Colon (tissue), 2 donors: ENCODE measurements around the gene GCNT2.
"Not testable (repeated sequence)": the region's sequence is repeated elsewhere in the genome, so short reads cannot be mapped to it uniquely, and the experiment has no call there.

Experiments used
- FAIRE-seq: peaks from 2 replicates; lab custom pipeline; 2012; peaks lifted over from hg19 to GRCh38; lab: Jason Lieb, UNC
- donor health status: control.
- donor health status: control.

Gene GCNT2

GRCh38 chr6:10580570-10580969, 59.4 kb downstream of the GCNT2 start:
- no peak for FAIRE-seq

GRCh38 chr6:10581402-10581801, 60.3 kb downstream of the GCNT2 start:
- not testable (repeated sequence) for FAIRE-seq

- FAIRE-seq, result no peak
Observed at GRCh38 chr6:10582774-10583508, 61.8 kb downstream of the GCNT2 start.

- no peak for FAIRE-seq
Observed at GRCh38 chr6:10583509-10583901, 62.4 kb downstream of the GCNT2 start.

- FAIRE-seq, result no peak
Observed at GRCh38 chr6:10584607-10585006, 63.5 kb downstream of the GCNT2 start.

- no peak for FAIRE-seq
Observed at GRCh38 chr6:10585209-10585845, 64.2 kb downstream of the GCNT2 start.

- FAIRE-seq, result no peak
Observed at GRCh38 chr6:10586302-10586701, 65.2 kb downstream of the GCNT2 start.

- no peak for FAIRE-seq
Observed at GRCh38 chr6:10587656-10588406, 66.7 kb downstream of the GCNT2 start.

GRCh38 chr6:10588562-10589428, 67.6 kb downstream of the GCNT2 start:
- FAIRE-seq, result no peak

- no peak for FAIRE-seq
Observed at GRCh38 chr6:10589429-10589727, 68.2 kb downstream of the GCNT2 start.

- no peak for FAIRE-seq
Observed at GRCh38 chr6:10589983-10590382, 68.8 kb downstream of the GCNT2 start.

- FAIRE-seq, result no peak
Observed at GRCh38 chr6:10591422-10592160, 70.4 kb downstream of the GCNT2 start.

- no peak for FAIRE-seq
Observed at GRCh38 chr6:10595731-10596664, 74.8 kb downstream of the GCNT2 start.

GRCh38 chr6:10597499-10598001, 76.4 kb downstream of the GCNT2 start:
- FAIRE-seq, result no peak

GRCh38 chr6:10598084-10598960, 77.2 kb downstream of the GCNT2 start:
- no peak for FAIRE-seq

- FAIRE-seq, result no peak
Observed at GRCh38 chr6:10599046-10599445, 77.9 kb downstream of the GCNT2 start.

- FAIRE-seq, result not testable (repeated sequence)
Observed at GRCh38 chr6:10600681-10601080, 79.5 kb downstream of the GCNT2 start.

GRCh38 chr6:10603219-10603618, 82.1 kb downstream of the GCNT2 start:
- no peak for FAIRE-seq

GRCh38 chr6:10609038-10609437, 87.9 kb downstream of the GCNT2 start:
- FAIRE-seq, result no peak
